Right atrium auricular region (tissue), 2 donors: ENCODE measurements around the gene ATF2. TPM values are rescaled to one million over a fixed set of nuclear protein-coding genes. Genes with fewer than 3 reads are reported as not detected.

Experiments used
- DNase-seq: peaks from one replicate; pipeline ENCODE4 v3.0.0-alpha.2; 2019; ENCODE audit warnings: low spot score
- H3K27ac ChIP-seq, 2 donors: fragments of 200-600 bp; sonication (generic); 1 replicate in 1 of 2; 2 replicates in 1 of 2; pipeline ENCODE4 v1.5.1; 2016 to 2019
- H3K27me3 ChIP-seq, 2 donors: fragments of 200-600 bp; sonication (generic); one replicate each; pipeline versions ENCODE4 v1.5.1 to v1.6.0; 2017 to 2019
- H3K36me3 ChIP-seq: fragments of 200-600 bp; sonication (generic); one replicate; pipeline ENCODE4 v1.5.1; 2016
- H3K4me1 ChIP-seq, 2 donors: fragments of 200-600 bp; sonication (generic); one replicate each; pipeline versions ENCODE4 v1.5.1 to v1.6.0; 2017 to 2019
- H3K4me3 ChIP-seq, 2 donors: fragments of 200-600 bp; sonication (generic); 1 replicate in 1 of 2; 2 replicates in 1 of 2; pipeline ENCODE4 v1.5.1; 2017 to 2019; ENCODE audit warnings: mild to moderate bottlenecking in 1 of 2, moderate library complexity in 1 of 2
- H3K9me3 ChIP-seq, 2 donors: fragments of 200-600 bp; sonication (generic); one replicate each; pipeline ENCODE4 v1.5.1; 2019
- CTCF ChIP-seq, 2 donors: fragments of 200-600 bp; sonication (generic); IDR thresholded peaks; one replicate each; pipeline ENCODE4 v1.5.1; 2019; ENCODE audit warnings: antibody characterized with exemption in 2 of 2
- total RNA-seq, 2 donors: library from RNA; depleted of rRNA; stranded (reverse); fragments of >200 nt; gene quantifications; one replicate each; pipeline ENCODE4 v1.1.0, GENCODE V29; 2016

Gene ATF2
- total RNA-seq, 2 donors from 2014 or later: 22.3 to 28.1 TPM

DNA sequence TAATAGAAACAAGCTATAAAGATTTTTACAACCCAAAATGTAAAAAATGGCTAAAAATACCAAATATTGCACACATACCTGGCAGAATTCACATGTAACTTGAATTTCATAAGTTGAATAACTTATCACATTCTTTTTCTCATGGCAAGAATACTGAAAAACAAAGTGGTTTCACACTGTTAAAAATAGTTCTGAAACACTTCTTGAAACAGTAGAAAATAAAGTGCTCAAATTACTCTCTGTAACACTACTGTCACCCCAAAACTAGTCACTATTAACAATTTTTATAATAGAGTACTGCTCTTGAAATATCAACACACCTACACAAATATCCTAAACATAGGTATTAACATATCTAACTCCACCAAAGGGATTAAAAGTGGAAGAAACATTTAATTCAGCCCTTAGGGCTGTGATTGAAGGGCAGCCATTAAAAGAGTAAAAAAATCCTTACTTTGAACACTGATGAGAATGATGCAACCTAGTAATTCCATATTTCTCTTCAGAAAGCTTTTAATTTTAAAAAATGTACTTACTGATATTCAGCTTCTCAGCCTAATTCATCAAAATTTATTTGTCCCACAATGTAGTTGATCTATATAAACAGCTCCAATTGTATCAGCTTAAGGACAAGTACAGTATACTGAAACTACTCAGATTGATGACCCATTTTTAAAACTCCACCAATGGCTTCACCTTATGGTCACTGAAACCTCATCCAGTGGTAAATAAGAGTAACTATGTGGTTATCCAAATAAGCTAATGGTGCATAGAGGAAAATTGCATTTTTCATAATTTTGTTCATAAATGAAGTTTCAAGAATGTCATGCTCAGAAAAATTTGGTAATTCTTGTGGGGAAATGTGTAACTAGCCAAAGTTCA is 31.4 kb downstream of the ATF2 start:
- DNase-seq: no peak
- no peak for TF ChIP-seq CTCF (IDR thresholded peaks at IDR 0.05)
- no peaks in the 10 kb centered on the region for H3K27me3 ChIP-seq
- no peak overlapping the region for H3K27ac ChIP-seq
- no peaks in the 10 kb centered on the region for H3K36me3 ChIP-seq
- H3K4me1 ChIP-seq: peaks cover 0 to 7% of the 10 kb centered on the region in 2 donors
- H3K9me3 ChIP-seq: no peaks in the 10 kb centered on the region
- H3K4me3 ChIP-seq: no peak overlapping the region

DNA sequence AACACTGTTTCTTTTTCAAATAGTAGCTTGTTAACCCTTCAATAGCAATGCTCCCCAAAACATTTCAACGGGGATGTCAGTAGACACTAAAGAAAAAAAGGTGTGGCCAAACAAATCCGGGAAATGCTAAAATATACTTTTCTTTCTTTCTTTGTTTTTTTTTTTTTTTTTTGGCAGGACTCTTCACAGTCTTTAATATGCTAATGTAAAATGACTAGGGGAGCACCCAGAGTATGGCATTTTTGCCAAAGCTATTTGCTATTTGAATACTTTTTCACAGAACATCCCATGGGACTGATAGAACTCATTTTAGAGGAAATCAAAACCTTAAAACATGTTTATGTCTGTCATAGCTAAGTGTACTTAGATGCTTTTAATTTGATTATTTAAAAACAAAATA is 32.1 kb downstream of the ATF2 start:
- no peak for TF ChIP-seq CTCF (IDR thresholded peaks at IDR 0.05)
- Histone ChIP-seq H3K4me1 (peaks cover 0 to 10% of the 10 kb centered on the region in 2 donors), H3K27me3 (no peaks in the 10 kb centered on the region), H3K9me3 (no peaks in the 10 kb centered on the region), H3K27ac (no peak overlapping the region), H3K36me3 (no peaks in the 10 kb centered on the region), H3K4me3 (no peak overlapping the region)
- no peak for DNase-seq

GRCh38 chr2:175135177-175135576 is 32.8 kb downstream of the ATF2 start:
- H3K9me3 ChIP-seq: no peaks in the 10 kb centered on the region
- H3K4me1 ChIP-seq: peaks cover 0 to 10% of the 10 kb centered on the region in 2 donors
- no peaks in the 10 kb centered on the region for H3K36me3 ChIP-seq
- no peak for DNase-seq
- H3K27me3 ChIP-seq: no peaks in the 10 kb centered on the region
- no peak for TF ChIP-seq CTCF (IDR thresholded peaks at IDR 0.05)
- no peak overlapping the region for H3K4me3 ChIP-seq
- H3K27ac ChIP-seq: no peak overlapping the region

DNA sequence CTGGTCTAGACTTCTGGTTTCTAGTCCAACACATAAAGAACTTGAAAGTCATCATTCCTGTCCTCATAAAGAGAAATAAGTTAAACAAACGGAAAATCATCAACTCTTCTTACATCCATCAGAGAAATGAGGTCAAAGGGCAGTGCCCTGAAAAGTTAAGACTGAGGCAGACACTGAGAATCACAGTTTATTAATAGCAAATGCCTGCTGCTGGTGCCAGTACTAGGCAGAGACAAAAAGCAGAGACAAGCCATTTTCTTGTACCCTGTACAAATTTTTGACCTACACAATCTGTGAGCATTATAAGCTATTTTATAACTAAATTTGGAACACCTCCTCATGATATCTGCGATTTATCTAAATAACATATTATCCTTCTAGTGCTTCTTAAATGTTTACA is 36.8 kb downstream of the ATF2 start:
- Histone ChIP-seq H3K9me3 (no peaks in the 10 kb centered on the region), H3K27ac (no peak overlapping the region), H3K27me3 (no peaks in the 10 kb centered on the region), H3K36me3 (peaks cover 11% of the 10 kb centered on the region), H3K4me1 (peaks cover 0 to 7% of the 10 kb centered on the region in 2 donors), H3K4me3 (no peak overlapping the region)
- no peak for DNase-seq
- no peak for TF ChIP-seq CTCF (IDR thresholded peaks at IDR 0.05)

DNA sequence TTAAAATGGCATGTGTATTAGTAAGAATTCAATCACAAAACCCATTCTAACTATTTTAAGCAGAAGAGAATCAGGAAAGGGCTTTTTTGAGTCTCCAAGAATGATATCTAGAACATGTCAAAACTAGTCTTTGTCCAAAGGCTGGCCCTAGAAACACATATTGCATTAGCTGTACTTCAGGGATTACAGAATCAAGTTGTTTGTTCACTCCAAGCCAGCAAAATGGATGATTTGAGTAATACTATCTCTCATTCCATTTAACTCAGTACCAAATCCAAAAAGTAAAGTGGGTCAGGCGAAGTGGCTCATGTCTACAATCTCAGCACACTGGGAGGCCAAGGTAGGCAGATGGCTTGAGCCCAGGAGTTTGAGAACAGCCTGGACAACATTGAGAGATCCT is 41.3 kb downstream of the ATF2 start:
- peaks cover 11% of the 10 kb centered on the region for H3K36me3 ChIP-seq
- no peak overlapping the region for H3K27ac ChIP-seq
- no peaks in the 10 kb centered on the region for H3K9me3 ChIP-seq
- no peak overlapping the region for H3K4me3 ChIP-seq
- no peaks in the 10 kb centered on the region for H3K27me3 ChIP-seq
- H3K4me1 ChIP-seq: peaks cover 0 to 3% of the 10 kb centered on the region in 2 donors
- no peak for TF ChIP-seq CTCF (IDR thresholded peaks at IDR 0.05)
- DNase-seq: no peak
